Cardiac fibroblast (primary cell): ENCODE results near the gene CYP27A1.

Experiments used
- DNase-seq, 2 donors: peaks; one replicate each; pipeline versions ENCODE4 v3.0.0 to v3.0.0-alpha.2; 2010; ENCODE audit warnings: low read depth in 2 of 2
- H3K4me3 ChIP-seq, 2 donors: replicated peaks in 1 of 2; 1 replicate in 1 of 2; 2 replicates in 1 of 2; pipeline ENCODE4 v1.5.1; 2011; ENCODE audit warnings: low read depth in 2 of 2, low read length in 2 of 2, mild to moderate bottlenecking in 2 of 2, moderate library complexity in 1 of 2
- TF ChIP-seq, protein P1 (sequence below): IDR thresholded peaks from one replicate; pipeline ENCODE4 v1.5.1; 2011; ENCODE audit warnings: low read depth, mild to moderate bottlenecking, low read length, inconsistent platforms

CYP27A1 gene

DNA sequence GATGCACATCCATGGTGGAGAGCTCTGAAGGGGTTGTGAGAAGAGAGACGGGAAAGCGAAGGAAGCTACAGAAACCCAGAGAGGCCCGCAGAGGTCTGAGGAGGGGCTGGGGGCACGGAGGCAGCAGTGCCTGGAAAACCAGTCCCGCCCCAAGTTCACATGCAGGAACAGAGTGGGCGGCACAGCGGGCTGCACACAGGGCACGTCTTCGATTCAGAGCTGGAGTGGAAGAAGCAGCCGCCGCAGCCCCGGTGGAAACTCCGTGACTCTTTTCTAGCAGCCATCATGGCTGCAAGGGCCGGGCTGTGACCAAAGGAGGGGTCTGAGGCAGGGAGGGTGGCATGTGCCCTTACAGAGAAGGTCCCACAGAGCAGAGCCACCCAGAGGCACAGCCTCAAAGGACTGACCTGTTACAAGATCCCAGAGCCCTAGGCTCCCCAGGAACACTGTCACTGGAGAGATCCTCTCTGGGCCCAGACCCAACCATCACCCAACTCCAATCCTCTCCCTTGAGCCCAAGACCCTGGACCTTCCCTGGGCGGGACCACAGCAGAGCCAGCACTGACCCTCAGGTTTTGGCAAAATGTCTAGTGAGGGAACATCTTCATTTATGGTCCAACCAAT is 38.9 kb downstream of the CYP27A1 start:
- no peak overlapping the region for H3K4me3 ChIP-seq
- no peak for DNase-seq
- TF ChIP-seq, protein P1, sequence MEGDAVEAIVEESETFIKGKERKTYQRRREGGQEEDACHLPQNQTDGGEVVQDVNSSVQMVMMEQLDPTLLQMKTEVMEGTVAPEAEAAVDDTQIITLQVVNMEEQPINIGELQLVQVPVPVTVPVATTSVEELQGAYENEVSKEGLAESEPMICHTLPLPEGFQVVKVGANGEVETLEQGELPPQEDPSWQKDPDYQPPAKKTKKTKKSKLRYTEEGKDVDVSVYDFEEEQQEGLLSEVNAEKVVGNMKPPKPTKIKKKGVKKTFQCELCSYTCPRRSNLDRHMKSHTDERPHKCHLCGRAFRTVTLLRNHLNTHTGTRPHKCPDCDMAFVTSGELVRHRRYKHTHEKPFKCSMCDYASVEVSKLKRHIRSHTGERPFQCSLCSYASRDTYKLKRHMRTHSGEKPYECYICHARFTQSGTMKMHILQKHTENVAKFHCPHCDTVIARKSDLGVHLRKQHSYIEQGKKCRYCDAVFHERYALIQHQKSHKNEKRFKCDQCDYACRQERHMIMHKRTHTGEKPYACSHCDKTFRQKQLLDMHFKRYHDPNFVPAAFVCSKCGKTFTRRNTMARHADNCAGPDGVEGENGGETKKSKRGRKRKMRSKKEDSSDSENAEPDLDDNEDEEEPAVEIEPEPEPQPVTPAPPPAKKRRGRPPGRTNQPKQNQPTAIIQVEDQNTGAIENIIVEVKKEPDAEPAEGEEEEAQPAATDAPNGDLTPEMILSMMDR, result no peak

DNA sequence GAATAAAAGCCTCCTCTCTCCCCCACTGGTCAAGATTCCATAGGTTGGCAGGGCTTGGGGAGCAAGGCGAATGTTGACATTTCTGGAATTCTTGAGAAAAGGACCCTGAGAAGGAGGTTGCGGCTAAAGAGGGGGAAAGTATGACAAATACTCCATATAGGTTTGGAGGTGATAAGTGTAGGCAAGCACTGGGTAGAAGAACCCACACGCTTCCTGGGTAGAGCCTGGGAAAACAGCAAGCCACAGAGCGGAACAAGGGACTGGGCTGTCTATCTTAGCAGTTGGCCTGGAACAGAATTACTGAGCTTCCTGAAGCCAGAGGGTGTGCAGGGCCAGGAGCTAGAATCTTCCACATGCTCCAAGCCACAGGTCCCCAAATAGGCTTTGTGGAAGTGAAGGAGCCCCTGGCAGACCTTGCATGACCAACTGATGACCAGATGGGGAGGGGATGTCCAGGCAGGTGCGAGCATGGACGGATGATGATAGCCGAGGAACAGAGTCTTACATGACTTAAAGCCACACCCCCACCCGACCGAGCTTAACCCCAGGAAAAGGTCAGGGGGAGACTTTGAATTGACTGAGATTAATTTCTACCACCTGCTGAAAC is 39.8 kb downstream of the CYP27A1 start:
- DNase-seq, result no peak
- TF ChIP-seq, protein P1, result no peak
- H3K4me3 ChIP-seq, result no peak overlapping the region

DNA sequence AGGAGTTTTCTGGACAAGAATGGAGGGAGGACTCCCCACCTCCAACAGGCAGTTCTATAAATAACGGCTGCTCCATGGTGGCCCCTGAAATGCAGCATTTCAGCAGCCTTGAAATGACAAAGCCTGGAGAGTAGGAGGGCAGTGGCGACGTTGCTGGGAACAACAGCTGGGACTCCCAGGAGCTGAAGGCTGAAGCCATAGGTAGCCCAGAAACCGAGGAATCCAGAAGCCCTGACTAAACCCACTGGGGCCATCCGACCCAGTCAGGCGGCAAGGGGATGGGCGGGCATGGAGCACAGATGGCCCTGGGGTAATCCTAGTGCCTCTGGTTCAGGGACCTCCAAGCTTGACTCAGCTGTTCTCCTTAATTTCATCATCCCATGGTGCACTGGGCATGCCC is 40.7 kb downstream of the CYP27A1 start:
- DNase-seq, result no peak
- TF ChIP-seq, protein P1, result no peak
- no peak overlapping the region for H3K4me3 ChIP-seq

DNA sequence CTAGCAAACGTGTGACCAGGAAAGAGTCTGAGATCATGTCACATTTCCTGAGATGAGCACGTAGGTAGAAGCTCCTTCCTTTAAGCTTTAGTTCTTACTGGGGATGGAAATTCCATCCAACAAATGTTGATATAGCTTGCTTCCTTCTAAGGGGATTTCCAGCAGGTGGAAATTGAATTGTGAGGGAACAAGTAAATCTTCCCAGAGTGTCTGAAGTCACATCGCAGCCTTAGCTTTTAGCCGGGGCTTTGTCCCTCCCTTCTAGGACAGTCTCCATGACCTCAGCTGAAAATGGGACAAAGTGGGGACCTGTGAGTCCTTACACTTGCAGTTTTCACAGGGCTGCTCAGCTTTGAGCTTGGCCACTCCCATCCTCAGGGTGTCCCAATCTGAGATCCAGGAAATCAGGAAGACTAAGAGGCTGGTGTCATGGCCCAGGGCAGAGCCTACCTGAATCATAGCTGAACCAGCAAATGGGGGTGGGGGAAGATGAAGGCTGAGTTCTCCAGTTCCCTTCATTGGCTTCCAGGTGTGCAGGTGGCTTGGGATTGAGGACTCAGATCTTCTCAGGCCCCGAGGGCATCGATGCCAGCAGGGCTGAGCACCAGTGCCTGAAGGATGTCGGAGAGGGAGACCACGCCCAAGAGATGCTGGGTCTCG is 41.4 kb downstream of the CYP27A1 start:
- TF ChIP-seq, protein P1, result no peak
- H3K4me3 ChIP-seq, result no peak overlapping the region
- DNase-seq, result no peak

GRCh38 chr2:218824004-218824403 is 42.1 kb downstream of the CYP27A1 start:
- TF ChIP-seq, protein P1, result no peak
- no peak for DNase-seq
- no peak overlapping the region for H3K4me3 ChIP-seq

- no peak overlapping the region for H3K4me3 ChIP-seq
- no peak for DNase-seq
- TF ChIP-seq, protein P1, result no peak
These were observed 44.8 kb downstream of the CYP27A1 start for GRCh38 chr2:218826791-218827190.
